Parathyroid adenoma (tissue), 2 donors: ENCODE data around the gene NUSAP1.
A peak's percentile ranks its signal among the peaks of the same experiment; 100 is the strongest.

Source experiments
- H2AFZ ChIP-seq: fragments of 300-600 bp; sonication (generic); one replicate; pipeline ENCODE4 v1.7.0; 2017; ENCODE audit warnings: antibody characterized with exemption, mild to moderate bottlenecking
- H3K27ac ChIP-seq: fragments of 300-600 bp; sonication (generic); one replicate; pipeline ENCODE4 v1.7.0; 2017
- H3K27me3 ChIP-seq: fragments of 300-600 bp; sonication (generic); one replicate; pipeline ENCODE4 v1.7.0; 2017; ENCODE audit warnings: low read length; ENCODE audit not compliant: control insufficient read depth, insufficient read depth
- H3K36me3 ChIP-seq: fragments of 300-600 bp; sonication (generic); one replicate; pipeline ENCODE4 v1.7.0; 2017; ENCODE audit warnings: low read length; ENCODE audit not compliant: control insufficient read depth, insufficient read depth
- H3K4me1 ChIP-seq: fragments of 300-600 bp; sonication (generic); one replicate; pipeline ENCODE4 v1.7.0; 2017; ENCODE audit warnings: control low read depth
- H3K4me2 ChIP-seq: fragments of 300-600 bp; sonication (generic); one replicate; pipeline ENCODE4 v1.7.0; 2017; ENCODE audit warnings: low read length
- H3K4me3 ChIP-seq: fragments of 300-600 bp; sonication (generic); one replicate; pipeline ENCODE4 v1.7.0; 2017; ENCODE audit warnings: low read depth, low read length
- H3K79me2 ChIP-seq: fragments of 300-600 bp; sonication (generic); one replicate; pipeline ENCODE4 v1.7.0; 2017; ENCODE audit warnings: control low read depth
- H3K9ac ChIP-seq: fragments of 300-600 bp; sonication (generic); one replicate; pipeline ENCODE4 v1.7.0; 2017; ENCODE audit warnings: mild to moderate bottlenecking
- H3K9me3 ChIP-seq: fragments of 300-600 bp; sonication (generic); one replicate; pipeline ENCODE4 v1.7.0; 2017; ENCODE audit warnings: low read length; ENCODE audit not compliant: control insufficient read depth
- CTCF ChIP-seq: fragments of 300-600 bp; sonication (generic); IDR thresholded peaks from one replicate; pipeline ENCODE4 v1.7.0; 2017; ENCODE audit warnings: antibody characterized with exemption, mild to moderate bottlenecking
- donor health status: primary hyperparathyroidism.

Gene NUSAP1

GRCh38 chr15:41407341-41407740, 74.7 kb downstream of the NUSAP1 start:
- TF ChIP-seq CTCF: no peak
- no peak overlapping the region for H2AFZ ChIP-seq
- no peaks in the 10 kb centered on the region for H3K79me2 ChIP-seq
- no peak overlapping the region for H3K4me3 ChIP-seq
- no peak overlapping the region for H3K27ac ChIP-seq
- no peaks in the 10 kb centered on the region for H3K9me3 ChIP-seq
- H3K4me2 ChIP-seq: no peak overlapping the region
- no peaks in the 10 kb centered on the region for H3K36me3 ChIP-seq
- no peaks in the 10 kb centered on the region for H3K27me3 ChIP-seq
- H3K4me1 ChIP-seq: no peaks in the 10 kb centered on the region
- no peak overlapping the region for H3K9ac ChIP-seq

GRCh38 chr15:41408234-41408641, 75.6 kb downstream of the NUSAP1 start:
- H3K27me3 ChIP-seq: no peaks in the 10 kb centered on the region
- no peak overlapping the region for H2AFZ ChIP-seq
- H3K4me2 ChIP-seq: no peak overlapping the region
- H3K27ac ChIP-seq: no peak overlapping the region
- H3K79me2 ChIP-seq: no peaks in the 10 kb centered on the region
- H3K9me3 ChIP-seq: no peaks in the 10 kb centered on the region
- no peak overlapping the region for H3K4me3 ChIP-seq
- H3K9ac ChIP-seq: no peak overlapping the region
- no peak for TF ChIP-seq CTCF
- H3K36me3 ChIP-seq: no peaks in the 10 kb centered on the region
- H3K4me1 ChIP-seq: no peaks in the 10 kb centered on the region

GRCh38 chr15:41411031-41411430, 78.3 kb downstream of the NUSAP1 start:
- Histone ChIP-seq H3K4me3 (no peak overlapping the region), H3K9ac (no peak overlapping the region), H3K9me3 (no peaks in the 10 kb centered on the region), H3K4me2 (no peak overlapping the region), H3K36me3 (no peaks in the 10 kb centered on the region), H3K4me1 (no peaks in the 10 kb centered on the region), H2AFZ (no peak overlapping the region), H3K79me2 (no peaks in the 10 kb centered on the region), H3K27ac (no peak overlapping the region), H3K27me3 (no peaks in the 10 kb centered on the region)
- no peak for TF ChIP-seq CTCF

- H2AFZ ChIP-seq: no peak overlapping the region
- H3K79me2 ChIP-seq: no peaks in the 10 kb centered on the region
- H3K4me2 ChIP-seq: no peak overlapping the region
- no peak overlapping the region for H3K27ac ChIP-seq
- no peaks in the 10 kb centered on the region for H3K36me3 ChIP-seq
- TF ChIP-seq CTCF: no peak
- no peaks in the 10 kb centered on the region for H3K27me3 ChIP-seq
- H3K9me3 ChIP-seq: no peaks in the 10 kb centered on the region
- no peak overlapping the region for H3K9ac ChIP-seq
- H3K4me3 ChIP-seq: no peak overlapping the region
- H3K4me1 ChIP-seq: no peaks in the 10 kb centered on the region
Observed at GRCh38 chr15:41411441-41411840, 78.8 kb downstream of the NUSAP1 start.

GRCh38 chr15:41416128-41416741, 83.6 kb downstream of the NUSAP1 start:
- H3K4me2 ChIP-seq: peak overlapping the region; percentile 89
- no peaks in the 10 kb centered on the region for H3K36me3 ChIP-seq
- no peaks in the 10 kb centered on the region for H3K27me3 ChIP-seq
- H3K4me3 ChIP-seq: peak overlapping the region; percentile 81
- no peaks in the 10 kb centered on the region for H3K9me3 ChIP-seq
- H3K9ac ChIP-seq: no peak overlapping the region
- TF ChIP-seq CTCF: no peak
- H3K27ac ChIP-seq: peak overlapping the region; percentile 64
- H3K79me2 ChIP-seq: peaks cover 12% of the 10 kb centered on the region
- peak overlapping the region; percentile 72 for H2AFZ ChIP-seq
- peaks cover 2% of the 10 kb centered on the region for H3K4me1 ChIP-seq
